GM18505 (cell line): Measurements from ENCODE around the gene APMAP.

Source experiments
- ATAC-seq: cut with Tn5 transposase; IDR thresholded peaks from one replicate; pipeline ENCODE4 v1.9.1; 2021; ENCODE audit not compliant: unreplicated experiment
- POLR2A ChIP-seq: IDR thresholded peaks from 4 replicates; pipeline ENCODE4 v1.6.1; 2011; ENCODE audit warnings: borderline replicate concordance; ENCODE audit not compliant: insufficient read depth, insufficient read length; ENCODE audit errors: extremely low read depth

Gene APMAP

GRCh38 chr20:25032478-25033264, 40.1 kb upstream of the APMAP start:
- TF ChIP-seq POLR2A: no peak
- ATAC-seq: no peak

- TF ChIP-seq POLR2A: no peak
- no peak for ATAC-seq
These were observed 39.5 kb upstream of the APMAP start for GRCh38 chr20:25032065-25032477.

- TF ChIP-seq POLR2A: no peak
- no peak for ATAC-seq
These were observed 38.7 kb upstream of the APMAP start for GRCh38 chr20:25031241-25031640.

- ATAC-seq: no peak
- no peak for TF ChIP-seq POLR2A
These were observed 38.2 kb upstream of the APMAP start for GRCh38 chr20:25030649-25031207.

- ATAC-seq: no peak
- TF ChIP-seq POLR2A: no peak
These were observed 37.6 kb upstream of the APMAP start for GRCh38 chr20:25030007-25030648.

- TF ChIP-seq POLR2A: no peak
- ATAC-seq: no peak
These were observed 33.5 kb upstream of the APMAP start for GRCh38 chr20:25025986-25026605.

- TF ChIP-seq POLR2A: no peak
- ATAC-seq: no peak
These were observed 32.7 kb upstream of the APMAP start for GRCh38 chr20:25025091-25025861.

- ATAC-seq: no peak
- TF ChIP-seq POLR2A: no peak
These were observed 31.6 kb upstream of the APMAP start for GRCh38 chr20:25024171-25024570.

- ATAC-seq: no peak
These were observed 30.8 kb upstream of the APMAP start for GRCh38 chr20:25023356-25023755.

GRCh38 chr20:25022680-25023079, 30.1 kb upstream of the APMAP start:
- ATAC-seq: no peak
- no peak for TF ChIP-seq POLR2A

More at GRCh38 chr20:25023356-25023755, 30.8 kb upstream of the APMAP start:
- TF ChIP-seq POLR2A: no peak

- ATAC-seq: no peak
- TF ChIP-seq POLR2A: no peak
These were observed 28.8 kb upstream of the APMAP start for GRCh38 chr20:25021336-25021735.

- no peak for ATAC-seq
- no peak for TF ChIP-seq POLR2A
These were observed 28.4 kb upstream of the APMAP start for GRCh38 chr20:25020901-25021301.

GRCh38 chr20:25020345-25020744, 27.8 kb upstream of the APMAP start:
- no peak for ATAC-seq
- TF ChIP-seq POLR2A: no peak

GRCh38 chr20:25019381-25020155, 27.0 kb upstream of the APMAP start:
- no peak for TF ChIP-seq POLR2A
- no peak for ATAC-seq
